K562 (cell line): Measurements from ENCODE around the gene DST. TPM values are rescaled to one million over a fixed set of nuclear protein-coding genes. Genes with fewer than 3 reads are reported as not detected.

Source experiments
- ATAC-seq: fragments of 200-7000 bp; cut with Tn5 transposase; 3 replicates; pipeline ENCODE4 v1.9.1; 2020; ENCODE audit warnings: moderate library complexity
- BruUV-seq: library from RNA; stranded (reverse); fragments of 400-500 nt; replicated peaks from 2 replicates; lab custom pipeline; 2021; lab: Mats Ljungman, UMichigan
- CTCF ChIA-PET: fragments of 300-600 bp; formaldehyde crosslinking; extraction: SDS; loops from one replicate; lab custom pipeline; 2021; ENCODE audit warnings: low intra/inter-chr PET ratio; lab: Yijun Ruan, JAX
- POLR2A ChIA-PET: fragments of 300-600, 350-650 bp; sonication (Branson Sonifier 250); formaldehyde crosslinking; extraction: SDS; loops from one replicate; lab custom pipeline; 2021; ENCODE audit warnings: antibody characterized with exemption, inconsistent platforms; lab: Yijun Ruan, JAX
- DNase-seq, 4 experiments: peaks; one replicate each; pipeline versions ENCODE4 v3.0.0 to v3.0.0-alpha.2; 2011 to 2018; ENCODE audit warnings: low spot score in 3 of 4, mixed read lengths in 3 of 4; ENCODE audit errors: extremely low read depth in 1 of 4
- FAIRE-seq: peaks from 2 replicates; lab custom pipeline; 2011; peaks lifted over from hg19 to GRCh38; lab: Jason Lieb, UNC
- H2AFZ ChIP-seq: 2 replicates; pipeline ENCODE4 v1.6.0; 2011; ENCODE audit warnings: low read depth, low read length, control low read depth, inconsistent platforms
- H3K27ac ChIP-seq: fragments of 200-600 bp; 3 replicates; pipeline ENCODE4 v1.8.0; 2011; ENCODE audit warnings: low read depth, mild to moderate bottlenecking, control low read depth, inconsistent platforms, low read length, moderate library complexity, mixed read lengths; ENCODE audit errors: extremely low read depth
- H3K27me3 ChIP-seq, 2 experiments: fragments of 300-600 bp in 1 of 2; 2 replicates in 1 of 2; 3 replicates in 1 of 2; pipeline versions ENCODE4 v1.6.0 to v1.8.0; 2011; ENCODE audit warnings: inconsistent platforms in 2 of 2, low read length in 2 of 2, mild to moderate bottlenecking in 1 of 2, mixed read lengths in 1 of 2, moderate library complexity in 1 of 2; ENCODE audit not compliant: control insufficient read depth in 2 of 2, insufficient read depth in 2 of 2
- H3K36me3 ChIP-seq: fragments of 300-600 bp; 3 replicates; pipeline ENCODE4 v1.8.0; 2011; ENCODE audit warnings: mild to moderate bottlenecking, low read length, inconsistent platforms; ENCODE audit not compliant: control insufficient read depth, insufficient read depth
- H3K4me1 ChIP-seq, 2 experiments: fragments of 200-600 bp in 1 of 2; replicated peaks in 1 of 2; 2 replicates in 1 of 2; 3 replicates in 1 of 2; pipeline versions ENCODE4 v1.5.1 to v1.8.0; 2011; ENCODE audit warnings: inconsistent platforms in 2 of 2, low read length in 2 of 2, mild to moderate bottlenecking in 1 of 2, mixed read lengths in 1 of 2, moderate library complexity in 1 of 2; ENCODE audit not compliant: control insufficient read depth in 2 of 2, insufficient read depth in 2 of 2
- H3K4me2 ChIP-seq: 2 replicates; pipeline ENCODE4 v1.6.1; 2011; ENCODE audit warnings: low read length, control low read depth, inconsistent platforms, mixed read lengths; ENCODE audit not compliant: insufficient read depth
- H3K4me3 ChIP-seq: fragments of 200-600 bp; sonication (generic), shearing (Covaris generic); 2 replicates; pipeline ENCODE4 v1.5.1; 2016; ENCODE audit warnings: control low read depth, inconsistent platforms
- H3K79me2 ChIP-seq: fragments of 200-600 bp; 3 replicates; pipeline ENCODE4 v1.8.0; 2011; ENCODE audit warnings: low read length, inconsistent platforms; ENCODE audit not compliant: control insufficient read depth, insufficient read depth
- H3K9ac ChIP-seq, 2 experiments: 2 replicates each; pipeline versions ENCODE4 v1.6.0 to v1.6.1; 2011; ENCODE audit warnings: low read depth in 2 of 2, low read length in 2 of 2, control low read depth in 1 of 2, inconsistent platforms in 1 of 2, mild to moderate bottlenecking in 1 of 2, mixed read lengths in 1 of 2; ENCODE audit not compliant: insufficient read depth in 1 of 2
- H3K9me1 ChIP-seq: one replicate; pipeline ENCODE4 v1.6.0; 2011; ENCODE audit warnings: inconsistent platforms, mild to moderate bottlenecking, low read length, moderate library complexity; ENCODE audit not compliant: control insufficient read depth, insufficient read depth
- H3K9me3 ChIP-seq: replicated peaks from 2 replicates; pipeline ENCODE4 v1.5.1; 2011; ENCODE audit warnings: low read depth, low read length, inconsistent platforms; ENCODE audit not compliant: control insufficient read depth, insufficient read depth
- H4K20me1 ChIP-seq: replicated peaks from 2 replicates; pipeline ENCODE4 v1.6.1; 2011; ENCODE audit warnings: low read length, inconsistent platforms, mixed read lengths; ENCODE audit not compliant: control insufficient read depth, insufficient read depth
- GABPB2 ChIP-seq: fragments of 250-450 bp; sonication (Bioruptor Pico); conservative IDR thresholded peaks from 2 replicates; pipeline ENCODE4 v1.5.1; 2021; ENCODE audit warnings: mild to moderate bottlenecking
- PRPF4 ChIP-seq: fragments of 200-400 bp; formaldehyde crosslinking; IDR thresholded peaks from one replicate; pipeline ENCODE4 v1.6.1; 2017; ENCODE audit warnings: low read length, low read depth, mild to moderate bottlenecking; ENCODE audit not compliant: insufficient read depth, poor library complexity, severe bottlenecking
- PYGO2 ChIP-seq: fragments of 450-650 bp; IDR thresholded peaks from 2 replicates; pipeline ENCODE4 v1.6.1; 2016; ENCODE audit warnings: mild to moderate bottlenecking, missing genetic modification characterization, moderate library complexity, missing compliant biosample characterization
- SMAD1 ChIP-seq: fragments of 150-350 bp; IDR thresholded peaks from 2 replicates; pipeline ENCODE4 v1.6.1; 2014; ENCODE audit warnings: low read length, low read depth; ENCODE audit not compliant: partially characterized antibody
- SRSF1 ChIP-seq: fragments of 200-400 bp; formaldehyde crosslinking; IDR thresholded peaks from 2 replicates; pipeline ENCODE4 v1.6.1; 2017; ENCODE audit warnings: mild to moderate bottlenecking, low read depth, low read length, moderate library complexity
- SRSF9 ChIP-seq: fragments of 200-400 bp; formaldehyde crosslinking; IDR thresholded peaks from 2 replicates; pipeline ENCODE4 v1.6.1; 2017; ENCODE audit warnings: low read depth, low read length, borderline replicate concordance
- TAF9B ChIP-seq: fragments of 450-650 bp; IDR thresholded peaks from 2 replicates; pipeline ENCODE4 v1.6.1; 2018; ENCODE audit warnings: mild to moderate bottlenecking; ENCODE audit not compliant: partially characterized antibody
- TBL1XR1 ChIP-seq, 2 experiments: IDR thresholded peaks; 2 replicates each; pipeline ENCODE4 v1.6.1; 2012; ENCODE audit warnings: improper control_type of control experiment in 2 of 2, low read length in 2 of 2, mild to moderate bottlenecking in 1 of 2
- U2AF2 ChIP-seq: fragments of 200-400 bp; formaldehyde crosslinking; optimal IDR thresholded peaks from 2 replicates; pipeline ENCODE3; 2017; ENCODE audit warnings: low read depth, mild to moderate bottlenecking, low read length
- WGBS: fragments of 100-300 bp; shearing (Covaris generic); methylation state at CpG from one replicate; pipeline ENCODE4 v1.1.6; 2016; ENCODE audit warnings: low coverage, mixed read lengths; ENCODE audit not compliant: insufficient coverage; ENCODE audit errors: missing lambda C conversion rate; 5-methylcytosine and 5-hydroxymethylcytosine counted together
- in situ Hi-C: fragments of 300-500 bp; cut with MboI; formaldehyde crosslinking; loops from 4 replicates; pipeline ENCODE4 v1.15.0; 2018; ENCODE audit warnings: inconsistent platforms, mixed read lengths
- intact Hi-C: fragments of 100-400 bp; cut with micrococcal nuclease; formaldehyde crosslinking; loops from 2 replicates; pipeline ENCODE4 v1.14.2; 2022
- polyA plus RNA-seq, 8 experiments: library from polyadenylated mRNA; depleted of rRNA in 4 of 8; stranded (reverse) in 5 of 8; unstranded in 3 of 8; fragments of >200 nt; fragmentation: Nextera tagmentation in 2 of 8; fragmentation: Illumina TruSeq in 1 of 8; extraction: Ambion mirVana in 2 of 8; extraction: Trizol in 1 of 8; gene quantifications; 2 replicates each; pipeline versions ENCODE4 v1.2.1 to v1.2.3, GENCODE V29; 2011 to 2014; ENCODE audit warnings: inconsistent platforms in 1 of 8, missing spikeins in 1 of 8
- total RNA-seq, 7 experiments: library from RNA; depleted of rRNA in 6 of 7; stranded (reverse); fragments of >200 nt in 6 of 7; fragmentation: Illumina TruSeq in 2 of 7; extraction: Trizol in 2 of 7; gene quantifications; 2 replicates each; pipeline versions ENCODE4 v1.2.1 to v1.2.3, GENCODE V29; 2011 to 2021; ENCODE audit warnings: low replicate concordance in 1 of 7
- TF ChIP-seq, protein P1 (sequence below): fragments of 450-650 bp; formaldehyde crosslinking; IDR thresholded peaks from 2 replicates; pipeline ENCODE4 v1.4.0; 2022; ENCODE audit warnings: missing genetic modification characterization

Gene DST
- total and polyA plus RNA-seq, 9 of the 15 experiments (the other 6 are each of a cell fraction or from before 2014, with no cell fraction given): 5.2 to 21.9 (median 13.3) TPM

- no peak overlapping the region for H3K9ac ChIP-seq
- in situ Hi-C loops: no loop called here
- no peak overlapping the region for H3K27ac ChIP-seq
- ChIA-PET POLR2A (no interaction called here), CTCF (no interaction called here)
- H3K4me2 ChIP-seq: no peak overlapping the region
- FAIRE-seq (no peak), DNase-seq (no peak), ATAC-seq (no peak)
- no peaks in the 10 kb centered on the region for H3K9me3 ChIP-seq
- H3K27me3 ChIP-seq: no peaks in the 10 kb centered on the region
- H3K4me1 ChIP-seq: no peaks in the 10 kb centered on the region
- TF ChIP-seq SRSF1: no peak
- TF ChIP-seq PRPF4: no peak
- TF ChIP-seq GABPB2 (CRISPR knock-in tag): no peak
- TF ChIP-seq TAF9B: no peak
- TF ChIP-seq SRSF9: no peak
- TF ChIP-seq U2AF2: no peak
- no peak for TF ChIP-seq TBL1XR1 (IDR thresholded peaks at IDR 0.05; ENCODE audit: low read length in 2 of 2)
- H2AFZ ChIP-seq: no peak overlapping the region
- H3K9me1 ChIP-seq: no peaks in the 10 kb centered on the region
- H3K79me2 ChIP-seq: no peaks in the 10 kb centered on the region
- no TSS peak for BruUV-seq
- intact Hi-C loops: no loop called here
- peaks cover 5% of the 10 kb centered on the region; the same call in 1 of the 3 replicates for H3K36me3 ChIP-seq
- no peaks in the 10 kb centered on the region for H4K20me1 ChIP-seq
- 13% methylated on average over 1 of the region's 1 CpG for WGBS
- no peak overlapping the region for H3K4me3 ChIP-seq
Measured at GRCh38 chr6:56474532-56474931, 168.2 kb downstream of the DST start.

DNA sequence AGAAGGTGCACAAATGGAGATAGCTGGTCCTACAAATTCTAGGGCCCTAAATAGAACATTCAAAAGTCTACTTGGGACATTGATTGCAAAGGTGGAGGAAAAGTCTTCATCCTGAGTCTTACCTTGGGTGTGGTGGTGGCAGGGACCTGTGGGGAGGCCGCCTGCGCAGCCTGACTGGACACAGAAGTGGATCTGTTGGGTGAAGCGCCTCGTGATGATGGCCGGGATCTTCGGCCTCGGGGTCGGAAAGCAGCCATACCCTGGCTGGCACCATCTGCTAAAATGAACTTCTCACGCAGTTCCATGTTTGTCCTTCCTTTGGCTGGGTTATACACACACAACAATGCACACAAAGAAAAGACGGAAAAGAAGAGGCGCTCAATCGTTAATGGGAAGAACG, 179.2 kb downstream of the DST start:
- H3K9me3 ChIP-seq: no peaks in the 10 kb centered on the region
- DNase-seq (no peak), FAIRE-seq (no peak), ATAC-seq (no peak)
- no TSS peak for BruUV-seq
- no peak overlapping the region for H3K9ac ChIP-seq
- in situ Hi-C loops (no loop called here), intact Hi-C loops (no loop called here)
- no peaks in the 10 kb centered on the region for H3K9me1 ChIP-seq
- no peak overlapping the region for H3K27ac ChIP-seq
- 76% methylated on average over 12 of the region's 13 CpGs for WGBS
- no peaks in the 10 kb centered on the region for H3K27me3 ChIP-seq
- no peaks in the 10 kb centered on the region for H4K20me1 ChIP-seq
- CTCF ChIA-PET: no interaction called here
- H3K36me3 ChIP-seq: 0 out of 3 replicates have a peak, but pooled peaks cover 1% of the 10 kb centered on the region
- TF ChIP-seq SMAD1: no peak
- TF ChIP-seq PYGO2 (tag): no peak
- TF ChIP-seq, protein P1, sequence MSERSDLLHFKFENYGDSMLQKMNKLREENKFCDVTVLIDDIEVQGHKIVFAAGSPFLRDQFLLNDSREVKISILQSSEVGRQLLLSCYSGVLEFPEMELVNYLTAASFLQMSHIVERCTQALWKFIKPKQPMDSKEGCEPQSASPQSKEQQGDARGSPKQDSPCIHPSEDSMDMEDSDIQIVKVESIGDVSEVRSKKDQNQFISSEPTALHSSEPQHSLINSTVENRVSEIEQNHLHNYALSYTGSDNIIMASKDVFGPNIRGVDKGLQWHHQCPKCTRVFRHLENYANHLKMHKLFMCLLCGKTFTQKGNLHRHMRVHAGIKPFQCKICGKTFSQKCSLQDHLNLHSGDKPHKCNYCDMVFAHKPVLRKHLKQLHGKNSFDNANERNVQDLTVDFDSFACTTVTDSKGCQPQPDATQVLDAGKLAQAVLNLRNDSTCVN: no peak
- no peak overlapping the region for H3K4me3 ChIP-seq
- no peak overlapping the region for H2AFZ ChIP-seq
- POLR2A ChIA-PET: no interaction called here
- H3K4me1 ChIP-seq: no peaks in the 10 kb centered on the region
- H3K4me2 ChIP-seq: no peak overlapping the region
- no peaks in the 10 kb centered on the region for H3K79me2 ChIP-seq
